Keratinocyte (primary cell): Measurements from ENCODE around the gene MORF4L1. TPM values are rescaled to one million over a fixed set of nuclear protein-coding genes. Genes with fewer than 3 reads are reported as not detected.
"Not testable (repeated sequence)": the region's sequence is repeated elsewhere in the genome, so short reads cannot be mapped to it uniquely, and the experiment has no call there.

Experiments used
- DNase-seq: peaks from one replicate; pipeline ENCODE4 v3.0.0-alpha.2; 2011; ENCODE audit warnings: low read depth, missing footprints, low spot score
- FAIRE-seq: peaks from 2 replicates; lab custom pipeline; 2011; peaks lifted over from hg19 to GRCh38; lab: Jason Lieb, UNC
- H2AFZ ChIP-seq: 2 replicates; pipeline ENCODE4 v1.6.0; 2012; ENCODE audit warnings: low read length, control low read depth, inconsistent platforms; ENCODE audit not compliant: control insufficient read depth
- H3K27ac ChIP-seq: 2 replicates; pipeline ENCODE4 v1.5.1; 2011; ENCODE audit warnings: low read length; ENCODE audit not compliant: control insufficient read depth, insufficient read depth
- H3K27me3 ChIP-seq: 3 replicates; pipeline ENCODE4 v1.6.0; 2011; ENCODE audit warnings: low read length; ENCODE audit not compliant: control insufficient read depth, insufficient read depth; ENCODE audit errors: extremely low read depth
- H3K36me3 ChIP-seq, 2 experiments: 2 replicates in 1 of 2; 3 replicates in 1 of 2; pipeline ENCODE4 v1.5.1; 2011; ENCODE audit warnings: low read length in 2 of 2, mild to moderate bottlenecking in 1 of 2; ENCODE audit not compliant: control insufficient read depth in 2 of 2, insufficient read depth in 2 of 2; ENCODE audit errors: extremely low read depth in 1 of 2
- H3K4me1 ChIP-seq: 3 replicates; pipeline ENCODE4 v1.5.1; 2011; ENCODE audit warnings: low read length; ENCODE audit not compliant: control insufficient read depth, insufficient read depth; ENCODE audit errors: extremely low read depth
- H3K4me2 ChIP-seq: 3 replicates; pipeline ENCODE4 v1.6.0; 2011; ENCODE audit warnings: low read depth, low read length; ENCODE audit not compliant: control insufficient read depth, insufficient read depth; ENCODE audit errors: extremely low read depth
- H3K4me3 ChIP-seq, 3 experiments: fragments of 200-600 bp in 1 of 3; sonication (generic) in 1 of 3; 2 replicates in 2 of 3; 3 replicates in 1 of 3; pipeline ENCODE4 v1.5.1; 2011 to 2016; ENCODE audit warnings: low read length in 3 of 3, mild to moderate bottlenecking in 3 of 3, control low read depth in 2 of 3, inconsistent platforms in 1 of 3, low read depth in 1 of 3, mixed read lengths in 1 of 3, mixed run types in 1 of 3, moderate library complexity in 1 of 3; ENCODE audit not compliant: control insufficient read depth in 2 of 3, insufficient read depth in 2 of 3; ENCODE audit errors: extremely low read depth in 1 of 3
- H3K79me2 ChIP-seq: 2 replicates; pipeline ENCODE4 v1.6.0; 2012; ENCODE audit warnings: low read length; ENCODE audit not compliant: control insufficient read depth, insufficient read depth
- H3K9ac ChIP-seq: 3 replicates; pipeline ENCODE4 v1.6.0; 2011; ENCODE audit warnings: low read length; ENCODE audit not compliant: control insufficient read depth, insufficient read depth; ENCODE audit errors: extremely low read depth
- H3K9me1 ChIP-seq: 3 replicates; pipeline ENCODE4 v1.6.0; 2011; ENCODE audit warnings: low read length; ENCODE audit not compliant: control insufficient read depth, insufficient read depth; ENCODE audit errors: extremely low read depth
- H3K9me3 ChIP-seq: 2 replicates; pipeline ENCODE4 v1.5.1; 2012; ENCODE audit warnings: low read depth, low read length; ENCODE audit not compliant: control insufficient read depth
- H4K20me1 ChIP-seq: 3 replicates; pipeline ENCODE4 v1.6.0; 2011; ENCODE audit warnings: low read length; ENCODE audit not compliant: control insufficient read depth, insufficient read depth; ENCODE audit errors: extremely low read depth
- CTCF ChIP-seq, 3 experiments: IDR thresholded peaks in 1 of 3; conservative IDR thresholded peaks in 1 of 3; optimal IDR thresholded peaks in 1 of 3; 2 replicates in 2 of 3; 3 replicates in 1 of 3; pipeline versions ENCODE3 to v1.5.1; 2011; ENCODE audit warnings: low read length in 3 of 3, mild to moderate bottlenecking in 3 of 3, moderate library complexity in 2 of 3, control low read depth in 1 of 3, inconsistent platforms in 1 of 3; ENCODE audit not compliant: insufficient read depth in 2 of 3; ENCODE audit errors: extremely low read depth in 1 of 3
- EZH2 ChIP-seq: IDR thresholded peaks from one replicate; pipeline ENCODE4 v1.6.1; 2012; ENCODE audit warnings: inconsistent platforms, mild to moderate bottlenecking, low read length, moderate library complexity
- dilution Hi-C: fragments of 300-500 bp; cut with MboI; formaldehyde crosslinking; loops from one replicate; pipeline ENCODE4 v1.7.0; 2020; ENCODE audit warnings: low sequenced_read_pairs; ENCODE audit not compliant: extremely low pct_ligation_motif_present
- polyA plus RNA-seq, 5 experiments: library from polyadenylated mRNA; depleted of rRNA in 3 of 5; stranded (reverse) in 3 of 5; stranded (forward) in 1 of 5; unstranded in 1 of 5; fragments of >200 nt; gene quantifications; 1 replicate in 1 of 5; 2 replicates in 3 of 5; 3 replicates in 1 of 5; pipeline versions ENCODE4 v1.2.1 to v1.2.3, GENCODE V29; 2011 to 2012; ENCODE audit warnings: missing spikeins in 2 of 5, low read depth in 1 of 5, low replicate concordance in 1 of 5

Gene MORF4L1
- polyA plus RNA-seq, 1 donor (not counting 4 experiments of a cell fraction or from before 2014, with no cell fraction given), result 281 TPM

GRCh38 chr15:78855746-78856145 is 16.9 kb upstream of the MORF4L1 start:
- Histone ChIP-seq H3K27me3 (no peaks in the 10 kb centered on the region), H3K9me1 (no peaks in the 10 kb centered on the region), H3K9ac (no peak overlapping the region), H3K79me2 (no peaks in the 10 kb centered on the region), H4K20me1 (no peaks in the 10 kb centered on the region), H3K27ac (no peak overlapping the region), H3K4me3 (no peak overlapping the region), H3K4me2 (no peak overlapping the region), H3K4me1 (no peaks in the 10 kb centered on the region), H2AFZ (no peak overlapping the region), H3K9me3 (no peaks in the 10 kb centered on the region), H3K36me3 (no peaks in the 10 kb centered on the region)
- no peak for DNase-seq
- TF ChIP-seq CTCF (optimal IDR thresholded peaks at IDR 0.05 in 1 of 3, IDR thresholded peaks at IDR 0.05 in 1 of 3, conservative IDR thresholded peaks at IDR 0.05 in 1 of 3; ENCODE audit: extremely low read depth in 1 of 3, insufficient read depth in 2 of 3, low read length in 3 of 3) (no peak), EZH2 (no peak)
- dilution Hi-C loops, result no loop called here
- no peak for FAIRE-seq

GRCh38 chr15:78859971-78860719 is 12.5 kb upstream of the MORF4L1 start:
- Histone ChIP-seq H3K4me1 (no peaks in the 10 kb centered on the region), H3K79me2 (no peaks in the 10 kb centered on the region), H4K20me1 (no peaks in the 10 kb centered on the region), H3K9ac (peak overlapping the region; percentile 43), H2AFZ (peak overlapping the region; percentile 86), H3K27me3 (no peaks in the 10 kb centered on the region), H3K36me3 (no peaks in the 10 kb centered on the region), H3K4me3 (peak overlapping the region; percentile 32 to 64 (median 53)), H3K27ac (no peak overlapping the region), H3K4me2 (peak overlapping the region; percentile 70), H3K9me1 (no peaks in the 10 kb centered on the region), H3K9me3 (no peaks in the 10 kb centered on the region)
- dilution Hi-C loops, result no loop called here
- DNase-seq, result no peak
- no peak for FAIRE-seq
- no peak for TF ChIP-seq EZH2
- peak; percentile 37 to 62 (median 61) for TF ChIP-seq CTCF (optimal IDR thresholded peaks at IDR 0.05 in 1 of 3, IDR thresholded peaks at IDR 0.05 in 1 of 3, conservative IDR thresholded peaks at IDR 0.05 in 1 of 3; ENCODE audit: extremely low read depth in 1 of 3, insufficient read depth in 2 of 3, low read length in 3 of 3)

- dilution Hi-C loops, H3K4me3 ChIP-seq, H4K20me1 ChIP-seq: not testable (repeated sequence)
These were observed 7.1 kb upstream of the MORF4L1 start for GRCh38 chr15:78865585-78865984.

GRCh38 chr15:78866031-78866430 is 6.7 kb upstream of the MORF4L1 start:
- FAIRE-seq, H3K36me3 ChIP-seq, DNase-seq, H3K4me1 ChIP-seq, H3K4me2 ChIP-seq, H3K27me3 ChIP-seq, dilution Hi-C loops, H3K9me3 ChIP-seq, H3K4me3 ChIP-seq, H3K79me2 ChIP-seq, H2AFZ ChIP-seq, H4K20me1 ChIP-seq, H3K9ac ChIP-seq, H3K9me1 ChIP-seq, H3K27ac ChIP-seq: not testable (repeated sequence)

More at GRCh38 chr15:78865585-78865984, 7.1 kb upstream of the MORF4L1 start:
- not testable (repeated sequence) for DNase-seq, H3K36me3 ChIP-seq, H3K4me1 ChIP-seq, H2AFZ ChIP-seq, H3K9me1 ChIP-seq, H3K79me2 ChIP-seq, H3K9me3 ChIP-seq, H3K4me2 ChIP-seq, FAIRE-seq, H3K27me3 ChIP-seq, H3K27ac ChIP-seq, H3K9ac ChIP-seq
